Bronchial epithelial cell (primary cell): ENCODE results near the gene PAM16. TPM values are rescaled to one million over a fixed set of nuclear protein-coding genes. Genes with fewer than 3 reads are reported as not detected.

Source experiments
- DNase-seq: peaks from one replicate; pipeline ENCODE4 v3.0.0-alpha.2; 2010; ENCODE audit warnings: low read depth
- FAIRE-seq: peaks from 2 replicates; lab custom pipeline; 2011; peaks lifted over from hg19 to GRCh38; lab: Jason Lieb, UNC
- H3K27me3 ChIP-seq: 2 replicates; pipeline ENCODE4 v1.5.1; 2011; ENCODE audit warnings: low read length; ENCODE audit not compliant: control insufficient read depth, insufficient read depth
- H3K36me3 ChIP-seq: 2 replicates; pipeline ENCODE4 v1.5.1; 2011; ENCODE audit warnings: low read length; ENCODE audit not compliant: control insufficient read depth, insufficient read depth
- H3K4me3 ChIP-seq: 2 replicates; pipeline ENCODE4 v1.5.1; 2011; ENCODE audit warnings: mild to moderate bottlenecking, low read depth, low read length, control low read depth
- total RNA-seq: library from RNA; depleted of rRNA; stranded (reverse); fragments of >200 nt; gene quantifications from 2 replicates; pipeline ENCODE4 v1.2.1, GENCODE V29; 2014
- TF ChIP-seq, protein P1 (sequence below): IDR thresholded peaks from 2 replicates; pipeline ENCODE4 v1.5.1; 2011; ENCODE audit warnings: mild to moderate bottlenecking, moderate library complexity, low read length, control low read depth, inconsistent platforms; ENCODE audit not compliant: insufficient read depth, severe bottlenecking

The PAM16 gene
- total RNA-seq, 1 donor from 2014 or later = 50.3 TPM

DNA sequence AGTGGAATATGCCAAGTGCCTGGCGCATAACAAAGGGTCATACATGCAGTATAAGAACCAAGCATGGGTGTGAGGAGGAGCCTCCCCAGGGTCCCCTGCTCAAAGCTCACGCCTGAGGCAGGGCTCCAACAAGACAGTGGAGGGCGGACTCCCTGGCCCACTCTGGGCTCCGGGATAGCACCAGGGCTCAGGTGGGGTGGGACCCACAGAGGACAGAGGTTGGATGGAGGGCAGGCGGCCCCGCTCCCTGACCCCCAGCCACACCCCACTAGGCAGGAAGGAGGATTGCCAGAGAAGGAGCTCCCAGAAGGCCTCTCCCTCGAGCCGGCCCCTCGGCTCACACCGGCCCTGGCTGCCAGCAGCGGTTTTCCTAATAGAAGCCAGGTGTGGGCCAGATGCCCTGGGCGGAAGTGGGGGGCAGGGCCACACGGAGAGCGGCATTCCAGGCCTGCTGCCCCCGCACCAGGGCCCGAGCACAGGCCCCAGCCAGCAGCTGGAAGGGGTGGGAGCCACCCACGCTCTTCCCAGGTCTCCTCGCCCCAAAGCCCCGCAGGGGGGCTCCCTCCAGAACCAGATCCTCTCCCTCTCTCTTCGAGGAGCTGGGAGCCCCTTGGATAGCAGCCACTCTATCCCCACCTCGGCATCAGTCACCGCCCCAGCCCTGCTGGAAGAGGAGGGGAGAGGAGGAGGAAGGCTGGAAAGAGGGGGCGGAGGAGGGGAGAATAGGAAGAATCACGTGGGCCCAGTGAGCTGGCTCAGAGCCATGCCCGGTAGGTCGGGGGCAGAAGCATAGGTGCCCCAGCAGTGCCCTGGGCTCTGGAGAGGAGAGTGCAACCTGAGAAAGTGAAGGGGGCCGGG is 41.5 kb upstream of the PAM16 start:
- TF ChIP-seq, protein P1, sequence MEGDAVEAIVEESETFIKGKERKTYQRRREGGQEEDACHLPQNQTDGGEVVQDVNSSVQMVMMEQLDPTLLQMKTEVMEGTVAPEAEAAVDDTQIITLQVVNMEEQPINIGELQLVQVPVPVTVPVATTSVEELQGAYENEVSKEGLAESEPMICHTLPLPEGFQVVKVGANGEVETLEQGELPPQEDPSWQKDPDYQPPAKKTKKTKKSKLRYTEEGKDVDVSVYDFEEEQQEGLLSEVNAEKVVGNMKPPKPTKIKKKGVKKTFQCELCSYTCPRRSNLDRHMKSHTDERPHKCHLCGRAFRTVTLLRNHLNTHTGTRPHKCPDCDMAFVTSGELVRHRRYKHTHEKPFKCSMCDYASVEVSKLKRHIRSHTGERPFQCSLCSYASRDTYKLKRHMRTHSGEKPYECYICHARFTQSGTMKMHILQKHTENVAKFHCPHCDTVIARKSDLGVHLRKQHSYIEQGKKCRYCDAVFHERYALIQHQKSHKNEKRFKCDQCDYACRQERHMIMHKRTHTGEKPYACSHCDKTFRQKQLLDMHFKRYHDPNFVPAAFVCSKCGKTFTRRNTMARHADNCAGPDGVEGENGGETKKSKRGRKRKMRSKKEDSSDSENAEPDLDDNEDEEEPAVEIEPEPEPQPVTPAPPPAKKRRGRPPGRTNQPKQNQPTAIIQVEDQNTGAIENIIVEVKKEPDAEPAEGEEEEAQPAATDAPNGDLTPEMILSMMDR = no peak
- Histone ChIP-seq H3K27me3 (no peaks in the 10 kb centered on the region), H3K36me3 (peaks cover 10% of the 10 kb centered on the region), H3K4me3 (no peak overlapping the region)
- no peak for FAIRE-seq
- DNase-seq = peak; percentile 62

DNA sequence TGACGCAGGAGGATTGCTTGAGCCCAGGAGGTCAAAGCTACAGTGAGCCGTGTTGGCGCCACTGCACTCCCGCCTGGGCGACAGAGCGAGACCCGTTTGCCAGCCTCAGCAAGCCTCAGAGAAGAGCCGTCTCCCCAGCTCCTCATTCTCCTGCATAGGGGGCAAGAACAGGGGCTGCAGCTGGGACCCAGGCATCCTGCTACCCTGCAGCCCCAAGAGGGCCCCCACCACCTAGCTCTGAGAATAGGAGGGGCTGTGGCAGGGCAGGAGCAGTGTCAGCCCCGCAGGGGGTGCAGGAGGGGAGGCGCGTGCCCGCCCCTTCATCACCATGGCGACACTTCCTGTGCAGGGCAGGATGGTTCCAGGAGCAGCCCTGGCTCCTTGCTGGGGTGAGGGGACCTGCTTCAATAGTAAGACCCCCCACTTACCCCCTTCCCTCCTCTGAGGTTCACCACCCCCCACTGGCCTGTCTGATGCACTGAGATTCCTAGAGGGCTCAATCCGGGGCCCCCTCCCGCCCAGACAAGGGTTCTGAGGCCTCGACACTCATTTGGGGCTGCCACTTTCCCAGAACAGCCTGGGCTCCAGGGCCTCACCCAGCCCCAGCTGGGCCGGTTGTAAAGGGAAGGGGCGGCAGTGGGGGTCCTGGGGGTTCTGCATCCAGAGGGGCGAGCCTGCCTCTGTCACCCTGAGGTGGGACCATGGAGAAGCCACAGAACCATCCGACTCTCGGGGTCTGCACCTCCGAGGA is 40.7 kb upstream of the PAM16 start:
- TF ChIP-seq, protein P1 = no peak
- no peak for DNase-seq
- H3K4me3 ChIP-seq = no peak overlapping the region
- H3K27me3 ChIP-seq = no peaks in the 10 kb centered on the region
- FAIRE-seq = no peak
- H3K36me3 ChIP-seq = peaks cover 11% of the 10 kb centered on the region

DNA sequence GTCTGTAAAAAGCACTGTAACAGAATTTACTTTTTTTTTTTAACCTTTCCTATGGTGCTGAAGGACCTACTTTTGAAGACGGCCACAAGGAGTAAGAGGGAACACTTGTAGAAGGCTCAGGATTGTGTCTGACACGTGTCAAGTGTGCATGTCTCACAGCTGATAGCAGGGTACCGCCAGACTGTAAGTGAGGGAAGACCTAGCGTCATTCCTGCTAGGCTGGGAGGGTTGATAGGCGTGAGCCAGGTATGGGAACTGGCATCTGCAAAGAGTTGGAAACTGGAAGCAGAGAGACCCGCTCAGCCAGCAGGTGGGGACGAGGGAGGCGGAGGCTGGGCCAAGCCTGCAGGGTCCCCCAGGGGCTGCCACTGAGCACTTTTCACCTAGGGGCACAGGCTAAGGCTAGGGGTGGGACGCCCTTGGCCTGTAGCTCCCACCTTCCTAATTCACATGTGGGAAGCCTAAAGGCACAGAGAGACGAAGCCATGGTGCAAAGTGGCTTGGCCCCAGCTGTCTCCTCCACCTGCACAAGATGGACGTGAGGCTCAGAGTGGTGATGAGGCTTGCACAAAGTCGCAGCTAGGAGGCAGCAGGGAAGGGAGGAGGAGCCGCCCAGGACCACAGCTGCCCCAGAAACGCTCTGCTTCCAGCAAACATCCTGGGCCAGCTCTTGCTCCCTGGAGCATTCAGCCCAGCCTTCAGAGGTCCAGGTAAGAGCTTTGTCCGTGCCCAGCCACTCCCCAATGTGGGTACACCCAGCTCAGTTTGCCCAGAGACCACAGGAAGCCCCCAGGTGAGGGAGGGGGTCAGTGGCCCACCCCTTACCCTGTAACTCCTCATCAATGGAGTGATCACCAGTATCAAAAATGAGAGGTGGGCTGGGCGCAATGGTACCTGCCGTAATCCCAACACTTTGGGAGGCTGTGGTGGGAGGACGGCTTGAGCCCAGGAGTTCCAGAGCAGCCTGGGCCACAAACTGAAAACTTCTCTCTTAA is 39.4 kb upstream of the PAM16 start:
- Histone ChIP-seq H3K27me3 (no peaks in the 10 kb centered on the region), H3K36me3 (peaks cover 11% of the 10 kb centered on the region), H3K4me3 (no peak overlapping the region)
- DNase-seq = no peak
- TF ChIP-seq, protein P1 = no peak
- no peak for FAIRE-seq

DNA sequence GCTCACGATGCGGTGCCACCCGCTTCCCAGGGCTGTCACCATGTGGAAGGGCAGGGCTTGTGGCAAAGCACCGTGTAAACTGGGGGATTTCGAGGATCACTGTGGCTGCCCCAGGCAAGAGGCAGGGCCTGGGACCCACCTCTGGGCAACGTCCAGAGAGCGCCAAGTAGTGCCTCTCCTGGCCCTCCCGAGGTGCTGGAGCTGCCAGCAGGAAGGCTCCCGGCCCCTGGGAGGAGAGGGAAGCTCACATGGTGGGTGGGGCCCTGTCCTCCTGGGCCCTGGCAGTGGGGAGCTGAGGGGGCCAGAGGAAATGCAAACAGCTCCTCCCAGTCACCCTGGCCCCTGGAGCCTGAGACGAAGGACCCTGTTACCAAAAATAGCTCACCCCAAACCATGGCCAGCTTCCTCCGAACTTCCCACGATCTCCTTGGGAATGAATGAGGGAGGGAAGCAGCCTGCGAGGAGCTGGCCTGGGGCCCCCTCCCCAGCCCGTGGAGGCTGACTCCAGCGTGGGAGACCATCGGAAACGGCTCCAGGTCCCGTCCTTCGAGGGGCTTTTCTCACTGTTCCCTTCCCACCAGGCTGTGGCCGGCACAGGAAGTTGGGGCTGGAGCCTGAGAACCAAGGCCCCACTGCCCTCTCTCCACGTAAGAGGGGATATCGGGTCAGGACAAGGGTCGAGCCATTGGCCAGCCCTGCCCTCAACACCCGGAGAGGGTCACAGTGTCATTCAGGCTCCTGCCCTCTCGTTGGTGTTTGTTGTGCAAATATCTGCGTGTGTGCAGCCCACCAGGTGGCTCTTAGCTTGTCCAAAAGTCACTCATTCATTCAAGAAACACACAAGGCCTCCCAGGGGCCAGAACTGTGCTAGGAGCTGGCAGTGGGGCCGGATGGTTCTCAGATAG is 38.2 kb upstream of the PAM16 start:
- H3K27me3 ChIP-seq = no peaks in the 10 kb centered on the region
- TF ChIP-seq, protein P1 = no peak
- H3K4me3 ChIP-seq = no peak overlapping the region
- peaks cover 9% of the 10 kb centered on the region for H3K36me3 ChIP-seq
- FAIRE-seq (no peak), DNase-seq (no peak)
